Omental fat pad (tissue), 4 donors: ENCODE measurements around the gene CUL2. TPM values are rescaled to one million over a fixed set of nuclear protein-coding genes. Genes with fewer than 3 reads are reported as not detected.
A peak's percentile ranks its signal among the peaks of the same experiment; 100 is the strongest.

Source experiments
- ATAC-seq: fragments of 150-250 bp; one replicate; pipeline ENCODE4 v1.9.1; 2016; ENCODE audit warnings: mild to moderate bottlenecking, moderate library complexity; ENCODE audit not compliant: low FRiP score
- DNase-seq: peaks from one replicate; pipeline ENCODE4 v3.0.0-alpha.2; 2019; ENCODE audit warnings: low spot score
- CTCF ChIP-seq, 3 donors: fragments of 450-650 bp; IDR thresholded peaks; one replicate each; pipeline ENCODE4 v1.5.1; 2016 to 2017; ENCODE audit warnings: antibody characterized with exemption in 3 of 3, mild to moderate bottlenecking in 3 of 3, moderate library complexity in 2 of 3
- total RNA-seq, 4 donors: library from RNA; depleted of rRNA; stranded (reverse); fragments of >200 nt; gene quantifications; one replicate each; pipeline ENCODE4 v1.1.0, GENCODE V29; 2016

CUL2 gene
- total RNA-seq, 4 donors from 2014 or later, result 16.5 to 20.2 (median 17.7) TPM

DNA sequence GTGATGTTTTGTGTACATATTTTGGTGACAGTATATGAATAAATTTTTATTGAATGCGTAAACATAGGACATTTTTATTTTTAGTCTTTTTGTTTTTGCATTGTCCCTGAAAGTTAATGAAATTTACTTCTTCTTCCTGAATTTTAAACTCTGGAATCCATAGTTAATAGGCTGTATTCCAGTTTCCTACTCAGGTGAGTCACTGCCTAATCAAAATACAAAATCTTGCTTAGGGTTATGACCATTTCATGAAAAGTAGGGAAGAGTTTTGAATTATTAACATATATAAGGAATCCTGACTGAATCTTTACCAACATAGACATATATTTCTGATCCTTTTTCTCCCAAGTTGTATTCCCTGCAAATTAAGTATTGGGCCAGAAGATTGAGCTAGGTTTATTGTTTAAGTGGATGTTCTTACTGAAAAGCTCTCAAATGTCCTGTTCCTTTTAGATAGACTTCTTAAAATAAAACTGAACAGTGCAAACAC, 39.1 kb upstream of the CUL2 start:
- ATAC-seq (no peak), DNase-seq (no peak)
- TF ChIP-seq CTCF (IDR thresholded peaks at IDR 0.05), result no peak

DNA sequence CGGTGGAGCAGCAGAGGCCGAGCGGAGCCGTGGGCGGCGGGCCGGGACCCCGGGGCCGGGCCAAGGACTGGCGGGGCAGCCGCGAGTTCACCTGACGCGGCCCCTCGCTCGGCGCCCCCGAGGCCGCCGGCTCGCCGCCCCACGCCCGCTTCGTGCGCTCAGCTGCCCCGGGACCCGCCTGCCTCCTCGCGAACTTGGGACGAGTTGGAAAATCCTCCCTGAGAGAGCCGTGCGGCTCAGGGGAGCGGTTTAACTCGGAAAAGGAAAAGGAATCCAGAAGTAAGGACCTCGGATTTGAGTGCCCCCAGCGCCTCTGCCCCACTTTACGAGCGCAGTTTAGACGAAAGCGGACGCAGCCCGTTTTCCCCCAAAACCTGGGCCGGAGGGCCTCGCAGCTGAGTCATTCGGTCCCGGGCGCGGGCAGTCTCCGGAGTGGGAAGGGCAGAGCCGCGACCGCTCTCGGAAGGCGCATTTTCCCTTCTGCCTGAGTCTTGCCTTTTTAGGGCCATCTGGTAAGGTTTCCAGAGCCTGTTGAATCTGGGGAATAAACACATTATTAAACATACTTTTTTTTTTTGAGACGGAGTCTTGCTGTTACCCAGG, 37.2 kb upstream of the CUL2 start:
- ATAC-seq (peak; percentile 55), DNase-seq (peak; percentile 31)
- no peak for TF ChIP-seq CTCF (IDR thresholded peaks at IDR 0.05)

- DNase-seq, result peak; percentile 99
- peak; percentile 94 for ATAC-seq
- peak in 2 of 3 donors; percentile 20 to 52 for TF ChIP-seq CTCF (IDR thresholded peaks at IDR 0.05)
Measured at GRCh38 chr10:35126530-35127288, 36.6 kb upstream of the CUL2 start, which contains the start of gene CREM. Gene CREM (plus strand): TSS chr10:35126846. CDS start chr10:35137836, 10,990 bp downstream.

- ATAC-seq, result no peak
- no peak for DNase-seq
- no peak for TF ChIP-seq CTCF (IDR thresholded peaks at IDR 0.05)
Measured at GRCh38 chr10:35126062-35126529, 36.0 kb upstream of the CUL2 start.

GRCh38 chr10:35124540-35124939, 34.4 kb upstream of the CUL2 start:
- TF ChIP-seq CTCF (IDR thresholded peaks at IDR 0.05), result no peak
- DNase-seq (no peak), ATAC-seq (no peak)

GRCh38 chr10:35119378-35119777, 29.2 kb upstream of the CUL2 start:
- no peak for ATAC-seq
- no peak for DNase-seq
- TF ChIP-seq CTCF (IDR thresholded peaks at IDR 0.05), result no peak
